Measurements from ENCODE around the gene INVS. TPM values are rescaled to one million over a fixed set of nuclear protein-coding genes. Genes with fewer than 3 reads are reported as not detected.

The INVS gene
- polyA plus RNA-seq, 3 donors = 2.9 to 6.7 (median 4.2) TPM

GRCh38 chr9:100240512-100240911, 141.5 kb downstream of the INVS start:
- Histone ChIP-seq H2AFZ (ENCODE audit: insufficient read depth, low read depth, low read length, poor library complexity, severe bottlenecking) (no peak overlapping the region), H4K20me1 (ENCODE audit: insufficient read depth, low read length) (no peaks in the 10 kb centered on the region), H3K27me3 (ENCODE audit: control insufficient read depth in 2 of 2, insufficient read depth in 2 of 2, low read length in 2 of 2) (no peaks in the 10 kb centered on the region), H3K36me3 (replicated peaks in 1 of 2; ENCODE audit: control insufficient read depth in 1 of 2, insufficient read depth in 2 of 2, low read length in 2 of 2) (peaks cover 4 to 18% of the 10 kb centered on the region in 2 donors), H3K4me3 (replicated peaks in 1 of 3; ENCODE audit: low read depth in 2 of 3, low read length in 3 of 3) (no peak overlapping the region), H3K4me2 (replicated peaks; ENCODE audit: extremely low read depth, low read length, poor library complexity, severe bottlenecking) (no peak overlapping the region), H3K9ac (ENCODE audit: insufficient read depth, low read length, poor library complexity, severe bottlenecking) (no peak overlapping the region), H3K79me2 (ENCODE audit: insufficient read depth, low read length) (no peaks in the 10 kb centered on the region), H3K4me1 (ENCODE audit: control insufficient read depth in 1 of 2, insufficient read depth in 2 of 2, low read length in 2 of 2) (no peaks in the 10 kb centered on the region), H3K27ac (ENCODE audit: low read depth in 1 of 2, low read length in 2 of 2) (no peak overlapping the region), H3K9me3 (replicated peaks in 1 of 2; ENCODE audit: control insufficient read depth in 1 of 2, insufficient read depth in 1 of 2, low read length in 2 of 2) (peaks cover 0 to 10% of the 10 kb centered on the region in 2 donors)
- Mint-ChIP-seq H3K9me3 (peaks cover 2 to 13% (median 7%) of the 10 kb centered on the region in 7 donors), H3K4me1 (no peaks in the 10 kb centered on the region), H3K27ac (no peak overlapping the region), H3K27me3 (ENCODE audit: low read depth in 3 of 3) (no peaks in the 10 kb centered on the region), H3K36me3 (peaks cover 31 to 43% of the 10 kb centered on the region in 2 donors), H3K4me3 (no peak overlapping the region)
- no peak for TF ChIP-seq CTCF (IDR thresholded peaks at IDR 0.05)
- intact Hi-C loops (cut with micrococcal nuclease) = no loop called here
- no CpG with 5 or more reads among the region's 2 CpGs for WGBS (ENCODE audit: insufficient coverage)
- no peak for DNase-seq

- Histone ChIP-seq H3K9me3 (replicated peaks in 1 of 2; ENCODE audit: control insufficient read depth in 1 of 2, insufficient read depth in 1 of 2, low read length in 2 of 2) (no peaks in the 10 kb centered on the region), H4K20me1 (ENCODE audit: insufficient read depth, low read length) (no peaks in the 10 kb centered on the region), H3K9ac (ENCODE audit: insufficient read depth, low read length, poor library complexity, severe bottlenecking) (no peak overlapping the region), H3K36me3 (replicated peaks in 1 of 2; ENCODE audit: control insufficient read depth in 1 of 2, insufficient read depth in 2 of 2, low read length in 2 of 2) (peaks cover 8 to 12% of the 10 kb centered on the region in 2 donors), H3K4me2 (replicated peaks; ENCODE audit: extremely low read depth, low read length, poor library complexity, severe bottlenecking) (no peak overlapping the region), H3K4me1 (ENCODE audit: control insufficient read depth in 1 of 2, insufficient read depth in 2 of 2, low read length in 2 of 2) (no peaks in the 10 kb centered on the region), H3K27me3 (ENCODE audit: control insufficient read depth in 2 of 2, insufficient read depth in 2 of 2, low read length in 2 of 2) (no peaks in the 10 kb centered on the region), H2AFZ (ENCODE audit: insufficient read depth, low read depth, low read length, poor library complexity, severe bottlenecking) (no peak overlapping the region), H3K4me3 (replicated peaks in 1 of 3; ENCODE audit: low read depth in 2 of 3, low read length in 3 of 3) (no peak overlapping the region), H3K79me2 (ENCODE audit: insufficient read depth, low read length) (no peaks in the 10 kb centered on the region), H3K27ac (ENCODE audit: low read depth in 1 of 2, low read length in 2 of 2) (no peak overlapping the region)
- no peak for TF ChIP-seq CTCF (IDR thresholded peaks at IDR 0.05)
- H3K4me1 Mint-ChIP-seq = no peaks in the 10 kb centered on the region
- 89% methylated on average over 1 of the region's 3 CpGs for WGBS (ENCODE audit: insufficient coverage)
- H3K27me3 Mint-ChIP-seq (ENCODE audit: low read depth in 3 of 3) = no peaks in the 10 kb centered on the region
- DNase-seq = no peak
- peaks cover 19 to 24% of the 10 kb centered on the region in 2 donors for H3K36me3 Mint-ChIP-seq
- no peak overlapping the region for H3K27ac Mint-ChIP-seq
- no peak overlapping the region for H3K4me3 Mint-ChIP-seq
- H3K9me3 Mint-ChIP-seq = no peaks in the 10 kb centered on the region
- intact Hi-C loops (cut with micrococcal nuclease) = no loop called here
These were observed 168.2 kb downstream of the INVS start for GRCh38 chr9:100267211-100267610.
